GM19240 (cell line): ENCODE results near the gene MED22.
"Not testable (repeated sequence)": the region's sequence is repeated elsewhere in the genome, so short reads cannot be mapped to it uniquely, and the experiment has no call there.

Experiments
- DNase-seq: peaks from one replicate; pipeline ENCODE4 v3.0.0; 2011; ENCODE audit warnings: low spot score; ENCODE audit not compliant: insufficient read length

Gene MED22

DNA sequence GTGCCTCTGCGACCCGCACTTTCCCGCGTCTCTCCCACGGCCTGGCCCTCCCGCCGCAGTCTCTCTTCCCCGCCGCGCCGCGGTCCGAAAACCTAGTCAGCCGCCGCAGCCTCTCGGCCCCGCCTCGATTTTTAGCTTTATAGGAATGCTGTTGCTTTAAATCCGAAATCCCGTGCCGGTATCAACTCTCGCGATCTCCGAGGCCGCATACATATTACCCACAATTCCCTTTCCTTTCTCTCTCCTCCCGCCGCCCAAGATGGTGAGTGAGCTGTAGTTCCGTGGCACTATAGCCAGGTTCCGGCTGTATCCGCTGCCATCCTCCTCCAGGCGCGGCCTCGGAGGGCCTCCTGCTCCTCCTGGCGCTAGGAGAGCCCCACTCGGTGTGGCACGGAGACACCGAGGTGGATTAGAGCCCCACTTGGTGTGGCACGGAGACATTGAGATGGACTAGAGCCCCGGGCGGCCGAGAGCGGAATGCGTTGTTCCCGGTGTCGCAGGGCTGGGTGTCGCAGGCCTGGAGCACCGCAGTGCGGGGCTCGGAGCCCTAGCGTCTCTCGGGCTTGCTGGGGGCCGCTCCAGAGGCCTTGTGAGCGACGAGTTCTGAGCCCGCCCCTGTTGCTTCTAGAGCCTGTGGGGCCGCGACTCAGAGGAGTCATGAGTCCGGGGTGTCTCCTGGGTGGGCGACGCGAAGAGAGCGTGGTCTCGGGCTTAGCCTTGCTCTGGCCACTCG, at the start of gene MED22, which contains the start of gene RPL7A:
Gene MED22, minus strand, starts transcription at position 147 of the 733 bp plus-strand sequence. CDS start 1,469 bp downstream, outside the sequence.
Gene RPL7A, plus strand, starts transcription at position 234 of the 733 bp plus-strand sequence. Its CDS starts 26 bp downstream, at position 260.
- DNase-seq = peak; percentile 70

DNA sequence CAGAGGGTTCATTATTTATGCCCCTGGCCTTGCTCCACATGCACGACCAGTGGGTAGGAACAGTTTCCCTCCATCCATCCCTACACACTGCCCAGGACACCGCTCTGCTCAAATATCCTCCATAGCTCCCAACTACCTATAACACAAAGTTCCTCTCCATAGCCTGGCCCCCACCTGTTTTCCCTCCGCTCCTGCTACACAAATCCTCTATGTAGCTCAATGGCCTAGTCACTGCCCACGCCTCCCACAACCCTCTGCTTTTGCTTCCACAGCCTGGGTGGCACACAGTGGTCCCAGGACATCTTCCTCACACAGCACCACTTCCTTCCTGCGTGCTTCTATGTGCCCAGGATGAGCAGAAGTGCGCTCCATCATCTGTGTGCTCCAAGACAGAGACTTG, 49.4 kb upstream of the MED22 start:
- no peak for DNase-seq

DNA sequence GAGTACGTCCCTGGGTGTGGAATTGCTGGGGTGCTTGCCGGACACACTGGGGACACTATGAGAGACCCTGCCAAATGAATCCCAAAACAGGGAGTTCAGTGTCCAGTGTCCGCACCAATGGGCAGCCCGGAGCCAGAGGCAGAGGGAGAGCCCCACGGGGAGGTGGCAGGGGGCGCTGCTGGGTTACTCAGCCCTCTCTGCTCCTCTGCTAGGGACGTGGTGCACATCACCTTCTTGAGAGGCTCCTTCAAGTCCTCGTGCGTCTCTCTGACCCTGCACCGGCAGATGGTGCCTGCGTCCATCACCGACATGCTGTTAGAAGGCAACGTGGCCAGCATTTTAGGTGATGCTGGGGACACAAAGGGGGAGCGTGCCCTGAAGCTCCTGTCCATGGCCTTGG, 49.0 kb upstream of the MED22 start:
- no peak for DNase-seq

DNA sequence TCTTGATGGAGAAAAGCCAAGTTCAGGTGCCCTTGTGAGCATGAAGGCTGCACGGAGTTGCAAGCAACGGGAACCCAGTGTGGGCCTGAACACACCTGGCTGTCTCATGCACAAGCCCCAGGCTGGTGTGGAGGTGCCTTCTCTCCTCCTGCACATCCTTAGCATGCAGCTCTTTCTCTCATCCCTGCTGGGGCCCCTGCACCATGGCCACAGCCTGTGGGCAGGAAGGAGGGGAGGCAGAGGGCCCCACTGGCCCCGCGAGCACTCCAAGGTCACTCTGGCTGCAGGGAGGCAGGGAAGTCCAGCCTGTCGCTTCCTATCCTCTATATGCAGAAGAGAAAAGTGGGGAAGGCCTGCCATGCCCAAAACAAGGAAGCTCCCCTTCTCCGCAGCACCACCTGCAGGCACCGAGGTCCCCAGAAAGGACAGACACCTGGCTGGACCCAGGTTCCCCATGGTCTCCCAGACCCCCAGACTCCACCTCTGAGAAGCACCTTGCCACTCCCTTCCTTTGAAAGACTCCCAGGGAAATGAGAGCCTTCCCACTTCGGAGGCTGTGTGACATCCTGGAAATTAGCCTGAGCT, 46.8 kb upstream of the MED22 start:
- no peak for DNase-seq

DNA sequence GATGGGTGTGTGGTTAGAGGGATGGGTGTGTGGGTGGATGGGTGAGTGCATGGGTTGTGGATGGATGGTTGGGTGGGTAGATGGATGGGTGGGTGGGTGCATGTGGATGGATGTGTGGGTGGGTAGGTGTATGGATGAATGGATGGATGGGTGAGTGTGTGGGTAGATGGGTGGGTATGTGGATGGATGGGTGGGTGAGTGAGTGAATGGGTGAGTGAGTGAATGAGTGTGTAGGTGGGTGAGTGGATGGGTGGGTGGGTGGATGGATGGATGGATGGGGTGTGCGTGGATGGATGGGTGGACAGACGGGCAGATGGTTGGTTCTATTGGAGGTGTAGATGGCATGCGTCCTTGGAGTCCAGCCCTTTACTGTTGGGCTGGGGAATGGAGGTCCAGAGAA, 45.5 kb upstream of the MED22 start:
- no peak for DNase-seq

DNA sequence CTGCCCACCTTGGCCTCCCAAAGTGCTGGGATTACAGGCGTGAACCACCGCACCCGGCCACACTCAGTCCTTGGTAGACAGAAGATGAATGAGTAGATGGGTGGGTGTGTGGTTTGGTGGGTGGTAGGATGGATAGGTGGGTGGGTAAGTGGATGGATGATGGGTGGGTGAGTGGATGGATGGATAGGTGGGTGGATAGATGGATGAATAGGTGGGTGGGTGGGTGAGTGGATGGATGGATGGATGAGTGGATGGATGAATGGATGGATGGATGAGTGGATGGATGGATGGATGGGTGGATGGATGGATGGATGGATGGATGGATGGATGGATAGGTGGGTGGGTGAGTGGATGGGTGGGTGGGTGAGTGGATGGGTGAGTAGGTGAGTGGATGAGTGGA, 44.4 kb upstream of the MED22 start:
- not testable (repeated sequence) for DNase-seq

DNA sequence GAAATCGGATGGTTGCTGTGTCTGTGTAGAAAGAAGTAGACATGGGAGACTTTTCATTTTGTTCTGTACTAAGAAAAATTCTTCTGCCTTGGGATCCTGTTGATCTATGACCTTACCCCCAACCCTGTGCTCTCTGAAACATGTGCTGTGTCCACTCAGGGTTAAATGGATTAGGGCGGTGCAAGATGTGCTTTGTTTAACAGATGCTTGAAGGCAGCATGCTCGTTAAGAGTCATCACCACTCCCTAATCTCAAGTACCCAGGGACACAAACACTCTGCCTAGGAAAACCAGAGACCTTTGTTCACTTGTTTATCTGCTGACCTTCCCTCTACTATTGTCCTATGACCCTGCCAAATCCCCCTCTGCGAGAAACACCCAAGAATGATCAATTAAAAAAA, 43.5 kb upstream of the MED22 start:
- not testable (repeated sequence) for DNase-seq

DNA sequence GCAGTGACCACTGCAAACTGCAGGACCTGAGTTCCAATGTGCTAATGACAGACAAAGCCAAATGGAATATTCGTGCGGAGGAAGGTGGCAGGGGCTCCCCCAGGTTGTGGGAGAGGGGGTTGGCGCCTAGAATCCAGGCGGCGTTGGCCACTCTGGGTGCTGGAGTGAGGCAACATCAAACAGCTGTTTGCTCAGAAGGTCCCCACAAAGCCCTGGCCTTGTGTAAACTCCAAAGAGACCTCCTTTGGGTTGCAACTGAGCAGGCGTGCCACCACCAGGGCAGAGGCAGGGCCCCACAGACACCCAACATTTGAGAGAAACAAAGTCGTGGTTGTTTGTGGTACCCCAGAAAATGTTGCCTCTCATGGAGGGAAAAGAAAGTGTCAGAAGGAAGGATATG, 42.8 kb upstream of the MED22 start:
- no peak for DNase-seq

DNA sequence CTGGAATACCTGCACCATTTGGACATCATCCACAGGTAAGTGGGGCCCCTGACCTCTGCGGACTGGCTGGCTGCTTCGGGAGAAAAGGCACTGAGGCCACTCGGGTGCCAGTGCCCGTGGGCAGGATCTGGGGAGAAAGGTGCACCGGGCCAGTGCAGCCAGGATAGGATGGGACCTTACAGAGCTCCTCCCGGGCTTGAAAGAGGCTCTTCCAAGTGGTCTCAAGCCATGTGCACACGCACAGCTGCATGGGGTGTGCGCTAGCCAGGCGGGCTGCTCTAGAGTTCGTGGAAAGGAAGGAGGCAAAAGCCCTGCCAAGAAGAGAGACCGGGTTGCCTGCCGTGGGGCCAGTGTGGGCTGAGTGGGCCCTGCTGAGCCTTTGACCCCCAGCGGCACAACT, 41.6 kb upstream of the MED22 start:
- no peak for DNase-seq

DNA sequence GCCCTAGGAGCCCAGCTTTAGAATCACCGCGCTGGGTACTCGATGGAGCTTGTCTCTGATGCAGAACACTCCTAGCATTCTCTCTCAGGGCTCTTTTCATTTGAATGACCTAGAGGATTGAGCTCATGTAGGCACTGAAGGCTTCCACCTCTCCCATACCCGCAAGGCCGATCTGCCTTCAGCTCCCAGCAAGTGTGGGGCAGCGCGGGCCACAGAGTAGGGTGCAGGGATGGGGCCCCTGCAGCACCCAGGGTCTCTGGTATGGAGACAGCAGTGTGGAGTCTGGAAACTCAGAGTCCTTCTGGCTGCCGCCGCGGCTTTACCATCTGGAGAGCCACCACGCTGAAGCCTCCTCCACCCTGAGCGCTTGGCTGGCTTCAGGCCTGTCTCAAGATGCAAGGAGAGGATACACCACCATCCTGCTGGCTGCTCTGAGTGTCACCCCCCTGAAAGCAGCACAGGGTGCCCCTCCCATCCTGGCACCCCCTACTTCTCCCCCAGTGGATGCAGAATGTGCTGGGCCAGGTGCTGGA, 41.2 kb upstream of the MED22 start:
- DNase-seq = no peak

DNA sequence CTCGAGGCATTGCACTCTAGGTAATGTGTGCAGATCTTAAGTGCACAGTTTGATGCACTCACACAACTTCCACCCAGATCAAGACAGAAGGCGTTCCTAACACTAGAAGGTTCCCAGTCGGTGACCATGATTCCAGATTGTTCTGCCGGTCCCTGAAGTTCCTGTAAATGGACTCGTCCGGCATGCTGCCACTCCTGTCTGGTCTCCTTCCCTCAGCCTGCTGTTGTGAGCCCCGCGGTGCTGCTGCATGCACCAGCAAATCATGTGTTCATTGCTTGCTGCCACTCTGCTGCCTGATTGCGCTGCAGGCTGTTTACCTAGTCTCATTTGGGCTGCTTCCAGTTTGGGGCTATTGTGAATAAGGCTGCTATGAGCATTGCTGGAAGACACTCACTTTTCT, 39.7 kb upstream of the MED22 start:
- no peak for DNase-seq

DNA sequence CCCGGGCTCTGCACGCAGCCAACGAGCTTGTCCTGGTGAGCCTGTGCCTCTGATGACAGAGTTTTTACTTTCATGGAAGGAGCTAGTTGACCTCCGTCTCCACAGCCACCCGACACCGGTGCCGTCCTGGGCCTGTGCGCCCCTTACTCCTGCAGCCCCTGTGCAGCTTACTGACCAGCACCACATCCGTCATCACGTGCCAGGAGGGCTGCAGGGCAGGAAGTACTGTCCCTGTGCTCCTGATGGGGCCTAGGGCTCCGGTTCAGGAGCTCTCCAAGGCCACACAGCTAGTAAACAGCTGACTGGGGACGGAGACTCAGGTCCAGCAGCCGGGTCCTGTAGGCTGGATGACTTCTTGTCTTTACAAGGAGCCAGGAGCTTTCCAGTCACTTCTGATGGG, 38.4 kb upstream of the MED22 start:
- DNase-seq = no peak

DNA sequence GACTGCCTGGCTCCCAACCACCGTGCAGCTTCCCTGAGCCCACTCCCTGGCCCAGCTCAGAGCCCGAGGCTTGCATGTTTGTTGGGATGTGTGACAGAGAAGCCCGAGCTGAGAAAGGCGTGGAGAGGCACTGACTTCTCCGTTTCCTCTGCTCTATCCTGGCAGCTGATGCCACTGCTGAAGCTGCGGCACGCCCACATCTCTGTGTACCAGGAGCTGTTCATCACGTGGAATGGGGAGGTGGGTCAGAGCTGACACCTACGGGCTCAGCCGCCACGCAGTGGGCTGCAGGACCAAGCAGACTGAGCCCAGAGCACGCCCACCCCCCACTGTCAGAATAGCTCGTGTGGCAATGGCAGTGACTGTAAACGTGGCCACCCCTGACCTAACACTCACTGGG, 37.5 kb upstream of the MED22 start:
- no peak for DNase-seq

DNA sequence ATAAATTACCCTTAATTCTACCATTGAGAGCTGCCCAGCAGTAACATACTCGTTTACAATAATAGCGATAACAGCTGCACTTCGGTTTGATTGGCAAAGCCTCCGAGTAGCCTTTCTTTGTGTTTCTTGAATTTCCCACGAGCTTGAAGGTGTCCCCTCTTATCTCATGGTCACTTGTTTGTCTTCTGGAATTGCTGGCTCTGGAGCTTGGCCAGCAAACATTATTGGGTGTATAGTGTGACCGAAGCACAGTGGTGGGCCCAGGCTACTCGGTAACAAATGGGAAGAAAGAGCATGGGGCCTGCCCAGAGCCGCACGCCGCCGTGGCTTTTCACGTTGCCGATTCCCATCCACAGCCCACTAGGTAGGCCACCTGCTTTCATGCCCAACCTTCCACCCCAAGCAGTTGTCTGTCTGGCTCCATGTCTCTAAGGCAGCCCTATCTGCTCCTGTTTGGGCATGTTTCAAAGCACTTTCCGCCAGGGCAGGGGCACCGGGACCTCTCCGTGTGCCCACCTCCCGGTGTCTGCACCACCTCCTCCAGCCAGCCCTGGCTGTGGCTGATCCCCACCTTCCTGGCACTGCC, 36.9 kb upstream of the MED22 start:
- DNase-seq = no peak

DNA sequence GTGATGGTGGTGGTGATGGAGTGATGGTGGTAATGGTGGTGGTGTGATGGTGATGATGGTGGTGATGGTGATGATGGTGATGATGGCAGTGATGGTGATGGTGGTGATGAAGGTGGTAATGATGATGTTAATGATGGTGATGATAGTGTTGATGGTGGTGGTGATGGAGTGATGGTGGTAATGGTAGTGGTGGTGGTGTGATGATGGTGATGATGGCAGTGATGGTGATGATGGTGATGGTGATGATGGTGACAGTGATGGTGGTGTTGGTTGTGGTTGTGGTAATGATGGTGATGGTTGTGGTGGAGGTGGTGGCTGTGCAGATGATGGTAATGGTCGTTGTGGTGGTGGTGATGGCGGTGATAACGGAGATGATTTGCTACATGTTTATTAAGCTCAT, 35.5 kb upstream of the MED22 start:
- DNase-seq = no peak

DNA sequence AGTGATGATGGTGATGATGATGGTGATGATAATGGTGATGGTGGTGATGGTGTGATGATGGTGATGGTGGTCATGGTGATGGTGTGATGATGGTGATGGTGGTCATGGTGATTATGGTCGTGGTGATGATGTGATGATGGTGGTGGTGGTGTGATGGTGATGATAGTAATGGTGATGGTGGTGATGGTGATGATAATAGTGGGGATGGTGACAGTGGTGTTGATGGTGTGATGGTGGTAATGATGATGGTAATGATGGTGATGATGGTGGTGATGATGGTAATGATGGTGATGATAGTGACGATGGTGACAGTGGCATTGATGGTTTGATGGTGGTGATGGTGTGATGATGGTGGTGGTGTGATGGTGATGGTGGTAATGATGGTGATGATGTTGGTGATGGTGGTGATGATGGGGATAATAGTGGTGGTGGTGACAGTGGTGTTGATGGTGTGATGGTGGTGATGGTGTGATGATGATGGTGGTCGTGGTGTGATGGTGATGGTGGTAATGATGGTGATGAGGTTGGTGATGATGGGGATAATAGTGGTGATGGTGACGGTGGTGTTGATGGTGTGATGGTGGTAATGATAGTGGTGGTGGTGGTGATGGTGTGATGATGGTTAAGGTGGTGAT, 34.7 kb upstream of the MED22 start:
- DNase-seq = no peak

DNA sequence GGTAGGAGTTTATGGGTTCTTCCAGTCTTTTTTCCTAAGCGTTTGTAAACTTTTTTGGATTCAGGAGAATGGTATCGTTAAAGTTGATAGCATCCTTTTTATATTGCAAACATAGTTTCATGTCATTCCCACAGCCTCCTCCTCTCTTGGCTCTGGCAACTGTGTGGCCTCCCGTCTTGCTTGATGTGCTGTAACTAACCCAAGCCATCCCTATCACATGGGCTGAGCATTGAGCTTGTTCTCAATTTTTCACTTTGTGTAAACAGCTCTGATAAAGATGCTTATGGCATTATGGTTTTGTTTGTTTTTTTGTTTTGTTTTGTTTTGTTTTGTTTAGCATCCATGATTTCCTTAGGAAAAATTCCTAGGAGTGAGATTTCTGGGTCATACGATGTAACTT, 32.8 kb upstream of the MED22 start:
- no peak for DNase-seq

DNA sequence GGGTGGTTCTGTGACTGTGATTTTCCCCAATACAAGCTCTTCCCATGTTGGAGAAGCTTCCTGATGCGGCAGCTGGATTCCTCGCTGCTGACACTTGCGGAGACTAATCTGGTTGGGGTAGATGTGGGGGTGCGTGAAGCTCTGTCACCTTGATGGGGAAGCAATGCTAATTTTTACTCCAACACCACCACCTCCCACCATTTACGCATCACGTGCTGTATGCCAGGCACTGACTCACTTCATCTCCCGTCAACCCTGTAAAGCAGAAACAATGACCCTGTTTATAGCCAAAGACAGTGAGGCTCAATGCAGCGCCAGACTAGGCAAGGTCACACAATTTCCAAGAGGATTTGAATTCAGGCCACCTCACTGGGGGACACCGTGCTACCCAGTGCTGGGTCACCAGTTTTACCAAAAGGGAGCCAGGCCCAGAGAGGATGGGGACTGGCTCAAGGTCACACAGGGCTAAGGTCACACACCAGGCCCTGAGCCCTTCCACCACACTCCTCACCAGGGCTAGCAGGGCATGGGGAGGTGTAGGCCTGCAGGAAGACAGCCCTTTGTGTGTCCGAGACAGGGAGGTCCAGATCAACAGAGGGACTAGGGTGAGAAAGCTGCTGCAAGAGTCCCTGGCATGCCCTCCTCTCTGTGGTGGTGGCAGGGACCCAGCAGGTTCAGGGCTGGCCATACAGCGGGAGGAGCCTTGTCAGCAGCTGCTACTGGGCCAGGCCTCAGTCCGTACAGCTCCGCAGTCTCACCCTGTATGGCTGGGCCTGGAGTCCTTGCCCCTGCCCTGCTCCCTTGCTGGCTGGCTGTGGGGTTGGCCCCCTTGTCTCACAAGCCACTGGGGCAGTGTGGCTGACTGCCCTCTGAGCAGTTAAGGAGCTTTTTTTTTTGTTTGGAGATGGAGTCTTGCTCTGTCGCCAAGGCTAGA, 31.5 kb upstream of the MED22 start:
- DNase-seq = no peak

DNA sequence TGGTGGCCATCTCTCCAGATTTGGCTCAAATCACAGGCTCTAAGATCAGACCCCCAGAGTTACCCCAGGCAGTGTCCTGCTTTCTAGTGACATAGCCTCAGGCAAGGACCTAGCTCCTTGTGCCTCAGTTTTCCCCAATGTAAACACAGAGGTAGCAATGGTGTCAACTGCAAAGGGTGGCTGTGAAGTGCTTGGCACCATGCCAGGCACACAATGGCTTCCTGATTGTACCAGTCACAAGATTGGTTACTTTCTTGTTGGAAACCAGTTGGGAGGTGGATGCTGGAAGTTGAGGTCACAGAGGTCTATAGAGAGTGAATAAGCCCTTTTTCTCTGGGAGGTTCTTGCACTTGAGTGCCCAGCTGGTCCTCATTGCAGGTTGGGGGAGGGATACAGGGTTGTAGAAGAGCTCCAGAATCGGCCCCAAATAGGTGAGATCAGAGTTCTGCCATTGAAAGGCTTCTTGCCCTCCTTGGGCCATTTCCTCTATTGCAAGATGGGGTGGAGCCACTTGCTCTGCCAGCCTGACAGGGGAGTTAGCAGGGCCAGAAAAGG, 30.6 kb upstream of the MED22 start:
- no peak for DNase-seq

DNA sequence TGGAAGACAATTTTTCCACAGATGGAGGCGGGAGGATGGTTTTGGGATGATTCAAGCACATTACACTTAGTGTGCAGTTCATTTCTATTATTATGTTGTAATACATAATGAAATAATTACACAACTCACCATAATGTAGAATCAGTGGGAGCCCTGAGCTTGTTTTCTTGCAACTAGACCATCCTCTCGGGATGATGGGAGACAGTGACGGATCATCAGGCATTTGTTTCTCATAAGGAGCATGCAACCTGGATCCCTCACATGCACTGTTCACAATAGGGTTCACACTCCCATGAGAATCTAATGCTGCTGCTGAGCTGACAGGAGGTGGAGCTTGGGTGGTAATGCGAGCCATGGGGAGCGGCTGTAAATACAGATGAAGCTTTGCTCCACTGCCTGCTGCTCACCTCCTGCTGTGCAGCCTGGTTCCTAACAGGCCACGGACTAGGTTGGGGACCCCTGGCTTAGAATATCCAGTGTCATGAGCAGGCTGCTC, 29.8 kb upstream of the MED22 start:
- DNase-seq = no peak
